ENCODE results near the gene C3AR1.
"Not testable (repeated sequence)": the region's sequence is repeated elsewhere in the genome, so short reads cannot be mapped to it uniquely, and the experiment has no call there.

Gene C3AR1

DNA sequence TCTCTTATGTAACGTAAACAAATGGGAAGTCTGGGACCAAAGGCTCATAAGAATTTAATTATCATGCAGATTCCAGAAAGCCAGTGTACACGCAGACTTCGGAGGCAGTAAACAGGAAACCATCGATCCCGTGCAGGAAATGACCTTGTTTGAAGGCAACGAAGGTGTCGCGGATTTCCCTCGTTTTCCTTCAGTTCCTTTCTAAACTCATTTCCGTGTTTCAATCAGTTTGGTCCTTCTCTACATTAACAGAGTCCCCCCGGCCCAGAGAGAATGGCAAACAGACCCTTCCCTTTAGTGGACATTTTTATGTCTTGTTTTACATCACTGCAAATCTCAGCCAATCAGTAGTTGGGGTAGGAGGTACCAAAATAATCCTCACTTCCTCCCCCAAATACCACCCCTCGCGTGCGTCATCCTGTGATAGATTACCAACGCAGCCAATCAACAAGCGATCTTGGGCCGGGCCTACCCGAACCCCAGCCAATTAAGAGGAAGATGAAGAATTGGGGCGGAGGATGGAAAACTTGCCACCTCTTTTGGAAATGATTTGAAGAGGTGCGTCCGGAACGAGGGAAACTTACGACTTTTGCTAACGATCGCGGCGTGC lies 39.8 kb downstream of the C3AR1 start:
- peak; percentile 99 for DNase-seq

DNA sequence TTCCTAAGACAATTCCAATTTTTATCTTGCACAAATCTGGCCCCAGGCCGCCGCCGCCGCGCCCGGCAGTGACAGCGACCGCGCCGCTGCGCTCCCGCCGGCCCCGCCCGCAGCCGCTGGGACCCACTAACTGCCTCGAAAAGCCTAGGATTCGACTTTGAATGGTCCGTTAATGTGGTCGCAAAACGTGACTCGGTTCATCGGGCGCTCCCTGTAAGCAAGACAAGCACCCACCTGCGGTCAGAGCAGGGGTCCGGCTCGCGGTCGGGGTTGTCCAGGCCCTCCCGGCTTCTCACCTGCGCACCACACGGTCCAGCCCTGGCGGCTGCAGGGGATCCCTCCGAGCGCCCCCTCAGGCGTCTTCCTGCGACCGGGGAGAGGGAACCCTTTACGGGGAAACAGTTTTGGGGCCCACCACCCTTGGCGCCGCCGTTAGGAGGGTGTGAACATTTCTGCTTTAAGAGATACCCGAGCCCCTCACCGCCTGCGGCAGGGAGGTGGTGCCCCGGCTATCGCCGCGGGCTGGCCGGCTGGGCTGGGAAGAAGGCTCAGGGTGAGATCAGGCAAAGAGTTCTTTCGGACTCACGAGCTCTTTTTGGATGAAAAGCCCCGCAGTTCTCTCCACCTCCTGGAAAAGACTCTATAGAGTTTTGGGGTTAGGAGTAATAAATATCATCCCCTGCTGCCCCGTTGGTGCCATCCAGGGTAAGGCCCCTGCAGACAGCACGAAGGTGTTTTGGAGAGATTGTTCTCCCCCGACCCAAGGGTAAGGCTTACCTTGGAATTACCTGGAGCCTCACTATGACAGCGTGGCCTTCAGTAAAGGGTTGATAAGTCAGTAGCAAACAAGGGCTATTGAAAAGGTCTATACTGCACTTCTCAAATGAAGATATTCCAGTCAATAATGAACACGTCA lies 47.2 kb downstream of the C3AR1 start:
- no peak for DNase-seq

DNA sequence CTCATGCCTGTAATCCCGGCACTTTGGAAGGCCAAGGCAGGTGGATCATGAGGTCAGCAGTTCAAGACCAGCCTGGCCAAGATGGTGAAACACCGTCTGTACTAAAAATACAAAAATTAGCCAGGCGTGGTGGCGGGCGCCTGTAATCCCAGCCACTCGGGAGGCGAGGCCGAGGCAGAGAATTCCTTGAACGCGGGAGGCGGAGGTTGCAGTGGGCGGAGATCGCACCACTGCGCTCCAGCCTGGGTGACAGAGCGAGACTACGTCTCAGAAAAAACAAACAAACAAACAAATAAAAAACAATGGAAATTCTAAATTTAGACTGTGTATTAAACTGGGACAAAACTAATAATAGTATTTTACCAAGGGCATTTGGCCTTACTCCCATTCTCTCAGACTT lies 47.9 kb downstream of the C3AR1 start:
- not testable (repeated sequence) for DNase-seq

DNA sequence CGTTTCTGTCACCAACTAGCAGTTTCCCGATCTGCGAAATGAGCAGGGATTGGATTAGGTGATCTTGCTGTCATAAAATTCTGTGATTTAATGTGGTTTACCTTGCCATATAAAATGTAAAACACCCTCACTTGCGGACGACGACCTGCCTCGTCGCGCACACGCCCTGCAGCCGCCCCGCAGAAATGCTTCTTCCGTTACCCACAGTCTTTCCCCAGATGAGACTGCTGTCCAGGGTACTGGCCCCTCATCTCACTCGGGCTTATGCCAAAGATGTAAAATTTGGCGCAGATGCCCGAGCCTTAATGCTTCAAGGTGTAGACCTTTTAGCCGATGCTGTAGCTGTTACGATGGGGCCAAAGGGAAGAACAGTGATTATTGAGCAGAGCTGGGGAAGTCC lies 51.3 kb downstream of the C3AR1 start:
- DNase-seq, result no peak

DNA sequence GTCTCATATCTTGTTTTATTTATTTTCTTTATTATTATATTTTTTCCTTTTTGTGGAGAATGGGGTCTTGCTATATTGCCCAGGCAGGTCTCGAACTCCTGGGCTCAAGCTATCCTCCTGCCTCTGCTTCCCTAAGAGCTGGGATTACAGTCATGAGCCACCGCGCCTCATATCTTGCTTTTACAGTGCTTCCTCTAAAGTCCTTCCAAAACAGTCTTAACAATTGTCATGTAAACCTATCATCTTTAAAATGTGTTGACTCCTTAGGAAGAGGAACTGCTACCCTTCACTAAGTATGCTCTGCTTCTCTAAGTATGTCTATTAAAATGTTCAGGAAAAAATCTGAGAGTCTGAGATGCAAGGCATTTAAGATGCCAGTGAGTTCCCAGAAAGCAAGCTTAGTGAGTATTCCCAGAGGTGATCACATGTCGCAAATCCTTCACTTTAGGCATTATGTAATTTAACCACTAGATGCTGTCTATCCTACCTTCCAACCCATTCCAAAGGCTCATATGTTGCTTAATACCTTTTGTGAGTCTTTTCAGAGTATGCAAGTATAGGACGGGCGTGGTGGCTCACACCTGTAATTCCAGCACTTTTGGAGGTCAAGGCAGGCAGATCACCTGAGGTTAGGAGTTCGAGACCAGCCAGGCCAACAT lies 53.4 kb downstream of the C3AR1 start:
- no peak for DNase-seq

DNA sequence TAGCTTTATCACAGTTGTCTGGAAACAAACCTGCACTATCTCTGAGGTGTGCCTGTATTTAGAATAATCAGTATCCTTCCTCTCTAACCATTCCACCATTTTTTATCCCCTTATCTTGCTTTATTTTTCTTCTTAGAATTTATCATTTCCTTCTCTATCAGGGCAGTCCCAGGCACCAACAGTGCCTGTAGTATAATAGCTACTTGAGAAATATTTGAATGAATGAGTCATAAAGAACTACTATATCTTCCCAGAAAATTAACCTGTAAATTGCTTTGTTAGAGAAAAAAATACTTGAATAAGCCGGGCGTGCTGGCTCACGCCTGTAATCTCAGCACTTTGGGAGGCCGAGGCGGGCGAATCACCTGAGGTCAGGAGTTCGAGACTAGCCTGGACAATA lies 54.8 kb downstream of the C3AR1 start:
- no peak for DNase-seq
